ENCODE data around the gene DCAF4.

DNA sequence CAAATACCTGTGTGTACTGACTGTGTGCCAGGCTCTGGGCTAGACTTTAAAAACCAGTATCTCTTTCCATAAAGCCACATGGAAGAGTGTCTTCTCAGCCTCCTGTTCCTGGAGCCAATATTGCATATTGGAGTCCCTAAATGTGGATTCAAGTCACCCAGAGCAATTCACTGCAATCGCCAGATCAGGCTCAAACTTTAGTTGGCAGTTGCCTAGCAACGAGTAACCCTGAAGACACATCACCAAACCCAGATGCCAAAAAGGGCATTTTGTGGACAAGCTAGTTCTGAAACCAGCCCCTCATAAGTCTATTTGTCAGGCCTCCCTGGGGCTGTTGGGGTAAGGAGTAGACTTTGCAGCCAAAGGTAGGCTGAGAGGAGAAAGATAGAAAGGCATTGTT lies 46.1 kb upstream of the DCAF4 start:
- TF ChIP-seq, protein P1, sequence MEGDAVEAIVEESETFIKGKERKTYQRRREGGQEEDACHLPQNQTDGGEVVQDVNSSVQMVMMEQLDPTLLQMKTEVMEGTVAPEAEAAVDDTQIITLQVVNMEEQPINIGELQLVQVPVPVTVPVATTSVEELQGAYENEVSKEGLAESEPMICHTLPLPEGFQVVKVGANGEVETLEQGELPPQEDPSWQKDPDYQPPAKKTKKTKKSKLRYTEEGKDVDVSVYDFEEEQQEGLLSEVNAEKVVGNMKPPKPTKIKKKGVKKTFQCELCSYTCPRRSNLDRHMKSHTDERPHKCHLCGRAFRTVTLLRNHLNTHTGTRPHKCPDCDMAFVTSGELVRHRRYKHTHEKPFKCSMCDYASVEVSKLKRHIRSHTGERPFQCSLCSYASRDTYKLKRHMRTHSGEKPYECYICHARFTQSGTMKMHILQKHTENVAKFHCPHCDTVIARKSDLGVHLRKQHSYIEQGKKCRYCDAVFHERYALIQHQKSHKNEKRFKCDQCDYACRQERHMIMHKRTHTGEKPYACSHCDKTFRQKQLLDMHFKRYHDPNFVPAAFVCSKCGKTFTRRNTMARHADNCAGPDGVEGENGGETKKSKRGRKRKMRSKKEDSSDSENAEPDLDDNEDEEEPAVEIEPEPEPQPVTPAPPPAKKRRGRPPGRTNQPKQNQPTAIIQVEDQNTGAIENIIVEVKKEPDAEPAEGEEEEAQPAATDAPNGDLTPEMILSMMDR (IDR thresholded peaks at IDR 0.05): no peak
- TF ChIP-seq POLR2A (IDR thresholded peaks at IDR 0.05) (no peak), POLR2AphosphoS5 (IDR thresholded peaks at IDR 0.05) (no peak), EP300 (IDR thresholded peaks at IDR 0.05; ENCODE audit: low read depth) (no peak)
